ENCODE results near the gene TSHZ2.

The TSHZ2 gene

GRCh38 chr20:53222932-53223331 is 250.8 kb downstream of the TSHZ2 start:
- ATAC-seq: no peak
- Mint-ChIP-seq H3K4me1 (no peaks in the 10 kb centered on the region), H3K9me3 (no peaks in the 10 kb centered on the region), H3K27ac (no peak overlapping the region), H3K4me3 (no peak overlapping the region), H3K36me3 (no peaks in the 10 kb centered on the region)
- no peak for DNase-seq (ENCODE audit: low spot score in 2 of 2)

GRCh38 chr20:53223626-53224172 is 251.5 kb downstream of the TSHZ2 start:
- no peaks in the 10 kb centered on the region for H3K9me3 Mint-ChIP-seq
- no peak for DNase-seq (ENCODE audit: low spot score in 2 of 2)
- no peak overlapping the region for H3K27ac Mint-ChIP-seq
- no peak overlapping the region for H3K4me3 Mint-ChIP-seq
- no peaks in the 10 kb centered on the region for H3K36me3 Mint-ChIP-seq
- no peak for ATAC-seq
- no peaks in the 10 kb centered on the region for H3K4me1 Mint-ChIP-seq

GRCh38 chr20:53224851-53225250 is 252.7 kb downstream of the TSHZ2 start:
- H3K4me1 Mint-ChIP-seq: no peaks in the 10 kb centered on the region
- ATAC-seq (no peak), DNase-seq (ENCODE audit: low spot score in 2 of 2) (no peak)
- no peak overlapping the region for H3K4me3 Mint-ChIP-seq
- H3K9me3 Mint-ChIP-seq: no peaks in the 10 kb centered on the region
- H3K27ac Mint-ChIP-seq: no peak overlapping the region
- H3K36me3 Mint-ChIP-seq: no peaks in the 10 kb centered on the region

- Mint-ChIP-seq H3K4me3 (no peak overlapping the region), H3K36me3 (no peaks in the 10 kb centered on the region), H3K4me1 (no peaks in the 10 kb centered on the region), H3K9me3 (no peaks in the 10 kb centered on the region), H3K27ac (no peak overlapping the region)
- no peak for ATAC-seq
- no peak for DNase-seq (ENCODE audit: low spot score in 2 of 2)
Observed at GRCh38 chr20:53226826-53227225, 254.7 kb downstream of the TSHZ2 start.

GRCh38 chr20:53227523-53227922 is 255.4 kb downstream of the TSHZ2 start:
- ATAC-seq (no peak), DNase-seq (ENCODE audit: low spot score in 2 of 2) (no peak)
- Mint-ChIP-seq H3K9me3 (no peaks in the 10 kb centered on the region), H3K27ac (no peak overlapping the region), H3K36me3 (no peaks in the 10 kb centered on the region), H3K4me3 (no peak overlapping the region), H3K4me1 (no peaks in the 10 kb centered on the region)

- no peak overlapping the region for H3K27ac Mint-ChIP-seq
- H3K4me3 Mint-ChIP-seq: no peak overlapping the region
- no peaks in the 10 kb centered on the region for H3K9me3 Mint-ChIP-seq
- no peaks in the 10 kb centered on the region for H3K36me3 Mint-ChIP-seq
- DNase-seq (ENCODE audit: low spot score in 2 of 2) (no peak), ATAC-seq (no peak)
- no peaks in the 10 kb centered on the region for H3K4me1 Mint-ChIP-seq
Observed at GRCh38 chr20:53231061-53231460, 258.9 kb downstream of the TSHZ2 start.

GRCh38 chr20:53237461-53237860 is 265.3 kb downstream of the TSHZ2 start:
- Mint-ChIP-seq H3K36me3 (no peaks in the 10 kb centered on the region), H3K4me1 (no peaks in the 10 kb centered on the region), H3K9me3 (no peaks in the 10 kb centered on the region), H3K4me3 (no peak overlapping the region), H3K27ac (no peak overlapping the region)
- ATAC-seq (no peak), DNase-seq (ENCODE audit: low spot score in 2 of 2) (no peak)

GRCh38 chr20:53238121-53238660 is 266.0 kb downstream of the TSHZ2 start:
- H3K27ac Mint-ChIP-seq: no peak overlapping the region
- H3K9me3 Mint-ChIP-seq: no peaks in the 10 kb centered on the region
- ATAC-seq (no peak), DNase-seq (ENCODE audit: low spot score in 2 of 2) (no peak)
- no peaks in the 10 kb centered on the region for H3K4me1 Mint-ChIP-seq
- no peaks in the 10 kb centered on the region for H3K36me3 Mint-ChIP-seq
- no peak overlapping the region for H3K4me3 Mint-ChIP-seq

- H3K36me3 Mint-ChIP-seq: no peaks in the 10 kb centered on the region
- DNase-seq (ENCODE audit: low spot score in 2 of 2): no peak
- no peak overlapping the region for H3K27ac Mint-ChIP-seq
- no peak overlapping the region for H3K4me3 Mint-ChIP-seq
- H3K4me1 Mint-ChIP-seq: no peaks in the 10 kb centered on the region
- H3K9me3 Mint-ChIP-seq: no peaks in the 10 kb centered on the region
- ATAC-seq: no peak
Observed at GRCh38 chr20:53243152-53243551, 271.0 kb downstream of the TSHZ2 start.

GRCh38 chr20:53244711-53245110 is 272.6 kb downstream of the TSHZ2 start:
- Mint-ChIP-seq H3K4me1 (no peaks in the 10 kb centered on the region), H3K4me3 (no peak overlapping the region), H3K36me3 (no peaks in the 10 kb centered on the region), H3K9me3 (no peaks in the 10 kb centered on the region), H3K27ac (no peak overlapping the region)
- ATAC-seq (no peak), DNase-seq (ENCODE audit: low spot score in 2 of 2) (no peak)

GRCh38 chr20:53245574-53245973 is 273.4 kb downstream of the TSHZ2 start:
- no peak for ATAC-seq
- Mint-ChIP-seq H3K4me3 (no peak overlapping the region), H3K36me3 (no peaks in the 10 kb centered on the region), H3K4me1 (no peaks in the 10 kb centered on the region), H3K27ac (no peak overlapping the region), H3K9me3 (no peaks in the 10 kb centered on the region)
- no peak for DNase-seq (ENCODE audit: low spot score in 2 of 2)

- no peaks in the 10 kb centered on the region for H3K4me1 Mint-ChIP-seq
- no peak overlapping the region for H3K27ac Mint-ChIP-seq
- H3K9me3 Mint-ChIP-seq: no peaks in the 10 kb centered on the region
- H3K4me3 Mint-ChIP-seq: no peak overlapping the region
- peak; percentile 80 for ATAC-seq
- no peaks in the 10 kb centered on the region for H3K36me3 Mint-ChIP-seq
- DNase-seq (ENCODE audit: low spot score in 2 of 2): no peak
Observed at GRCh38 chr20:53247468-53248103, 275.4 kb downstream of the TSHZ2 start.

GRCh38 chr20:53250456-53250855 is 278.3 kb downstream of the TSHZ2 start:
- Mint-ChIP-seq H3K4me1 (no peaks in the 10 kb centered on the region), H3K4me3 (no peak overlapping the region), H3K27ac (no peak overlapping the region), H3K36me3 (no peaks in the 10 kb centered on the region), H3K9me3 (no peaks in the 10 kb centered on the region)
- DNase-seq (ENCODE audit: low spot score in 2 of 2) (no peak), ATAC-seq (no peak)

- DNase-seq (ENCODE audit: low spot score in 2 of 2): no peak
- no peaks in the 10 kb centered on the region for H3K4me1 Mint-ChIP-seq
- no peaks in the 10 kb centered on the region for H3K36me3 Mint-ChIP-seq
- no peak overlapping the region for H3K27ac Mint-ChIP-seq
- no peak overlapping the region for H3K4me3 Mint-ChIP-seq
- no peak for ATAC-seq
- H3K9me3 Mint-ChIP-seq: no peaks in the 10 kb centered on the region
Observed at GRCh38 chr20:53252002-53252401, 279.8 kb downstream of the TSHZ2 start.

GRCh38 chr20:53253668-53254067 is 281.5 kb downstream of the TSHZ2 start:
- DNase-seq (ENCODE audit: low spot score in 2 of 2): no peak
- H3K36me3 Mint-ChIP-seq: no peaks in the 10 kb centered on the region
- no peaks in the 10 kb centered on the region for H3K4me1 Mint-ChIP-seq
- no peaks in the 10 kb centered on the region for H3K9me3 Mint-ChIP-seq
- no peak overlapping the region for H3K4me3 Mint-ChIP-seq
- ATAC-seq: no peak
- H3K27ac Mint-ChIP-seq: no peak overlapping the region

GRCh38 chr20:53255102-53255710 is 283.0 kb downstream of the TSHZ2 start:
- Mint-ChIP-seq H3K9me3 (no peaks in the 10 kb centered on the region), H3K4me3 (no peak overlapping the region), H3K27ac (no peak overlapping the region), H3K36me3 (no peaks in the 10 kb centered on the region), H3K4me1 (no peaks in the 10 kb centered on the region)
- DNase-seq (ENCODE audit: low spot score in 2 of 2) (no peak), ATAC-seq (peak; percentile 46)
